Activated CD4-positive, CD25-positive, alpha-beta regulatory T cell (primary cell): ENCODE data around the gene VSIG1.

Source experiments
- DNase-seq, 4 experiments: peaks; one replicate each; lab custom pipeline; 2025; lab: John Stamatoyannopoulos, UW

The VSIG1 gene

DNA sequence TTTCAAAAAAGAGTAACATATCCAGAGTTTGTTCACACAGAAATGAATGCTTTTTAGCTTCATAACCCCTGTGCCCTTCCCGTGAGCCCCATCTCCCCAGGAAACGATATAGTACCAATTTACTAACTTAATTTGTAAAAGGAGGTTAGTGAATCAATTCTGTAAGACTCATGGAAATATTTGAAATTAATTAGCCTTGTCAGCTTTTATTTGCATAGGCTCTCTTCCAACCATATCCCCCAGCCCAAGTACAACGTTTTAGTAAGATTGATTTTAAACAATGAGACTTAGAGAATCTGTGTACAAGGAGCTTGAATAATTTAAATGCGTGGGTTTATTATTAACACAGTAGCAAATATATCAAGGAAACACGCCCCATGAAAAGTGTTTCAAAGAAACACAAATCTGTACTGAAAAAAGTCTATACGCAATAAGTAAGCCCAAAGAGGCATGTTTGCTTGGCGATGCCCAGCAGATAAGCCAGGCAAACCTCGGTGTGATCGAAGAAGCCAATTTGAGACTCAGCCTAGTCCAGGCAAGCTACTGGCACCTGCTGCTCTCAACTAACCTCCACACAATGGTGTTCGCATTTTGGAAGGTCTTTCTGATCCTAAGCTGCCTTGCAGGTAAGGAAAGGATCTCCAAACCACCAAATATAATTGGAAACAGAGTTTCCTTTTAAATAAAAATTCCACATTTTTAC is at the start of gene VSIG1:
TSS of gene VSIG1 (plus strand) at position 512 of the 703 bp plus-strand sequence. CDS start at position 578, 66 bp downstream.
- no peak for DNase-seq

DNA sequence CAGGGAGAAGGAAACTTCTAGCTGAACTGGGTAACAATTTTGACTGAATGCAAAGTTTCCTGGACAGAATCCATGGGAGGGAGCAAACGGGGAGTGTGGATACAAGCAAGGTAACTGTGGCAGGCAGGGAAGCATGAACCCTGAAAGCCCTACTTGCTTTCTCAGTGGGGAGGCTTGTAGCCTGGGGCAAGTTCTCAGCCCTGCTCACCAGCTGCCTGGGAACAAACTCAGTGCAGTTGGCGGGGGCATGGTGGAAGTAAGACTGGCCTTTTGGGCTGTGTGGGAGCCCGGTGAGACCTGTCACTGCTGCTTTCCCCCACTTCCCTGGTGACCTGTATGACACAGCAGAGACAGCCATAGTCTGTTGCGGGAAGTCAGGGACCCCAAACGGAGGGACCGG is 48.7 kb upstream of the VSIG1 start:
- no peak for DNase-seq

GRCh38 chrX:108000751-108001150 is 44.1 kb upstream of the VSIG1 start:
- no peak for DNase-seq

- DNase-seq = no peak
Measured at GRCh38 chrX:108001218-108001814, 43.5 kb upstream of the VSIG1 start.

DNA sequence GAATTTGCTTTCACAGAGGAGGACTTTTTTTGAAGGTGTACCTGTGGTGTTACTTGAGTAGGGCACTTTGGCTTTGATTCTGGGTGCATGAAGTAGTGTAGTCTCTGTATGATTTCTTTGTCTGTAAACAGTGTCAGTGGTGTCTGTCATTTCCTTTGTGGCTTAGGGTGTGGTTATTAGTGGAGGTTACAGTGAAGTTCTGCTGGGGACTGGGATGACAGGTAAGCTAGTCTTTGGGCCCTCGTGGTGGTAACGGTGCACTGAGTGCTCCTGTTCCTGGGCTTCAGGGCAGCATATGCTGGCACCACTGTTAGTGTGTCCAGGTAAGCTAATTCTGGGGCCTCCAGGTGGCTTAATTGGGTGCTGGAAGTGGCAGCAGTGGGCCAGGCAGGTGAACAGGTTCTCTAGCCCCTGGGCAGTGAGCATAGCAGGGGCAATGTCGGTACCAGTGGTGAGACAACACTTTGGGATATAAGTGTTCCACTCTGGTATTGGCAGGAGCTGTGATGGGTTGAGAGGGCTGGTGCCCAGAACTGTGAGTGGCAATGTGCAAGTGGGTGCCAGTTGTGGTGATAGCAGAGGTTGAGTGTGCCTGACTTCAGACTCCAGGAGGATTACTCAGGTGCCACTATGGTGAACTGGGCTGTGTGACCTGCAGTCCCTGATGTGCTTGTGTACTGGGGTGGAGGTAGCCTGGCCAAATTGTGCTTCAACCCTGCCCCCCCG is 26.0 kb upstream of the VSIG1 start:
- DNase-seq = peak in 2 of 4 experiments; percentile 1 to 19

DNA sequence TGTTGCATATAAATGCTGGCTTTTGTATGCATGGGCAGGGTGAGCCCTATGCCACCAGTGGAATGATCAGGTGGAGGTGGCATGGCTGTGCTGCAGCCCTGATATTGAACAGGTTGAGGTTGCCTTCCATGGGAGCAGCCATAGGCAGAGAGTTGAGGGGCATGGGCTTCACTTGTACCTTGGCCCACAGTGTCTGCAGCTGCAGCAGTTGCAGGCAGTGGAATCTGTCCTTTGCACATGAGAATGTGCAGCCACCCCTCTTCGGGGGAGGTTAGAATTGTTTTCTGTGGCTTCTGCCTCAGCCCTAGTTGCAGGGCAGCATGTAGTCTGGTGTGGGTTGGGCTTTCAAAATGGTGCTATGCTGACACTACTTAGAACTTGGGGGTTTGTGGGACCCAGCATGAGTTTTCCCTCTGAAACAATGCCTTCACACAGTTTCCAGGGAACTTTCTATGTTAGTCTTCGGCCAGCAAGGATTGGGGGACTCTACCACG is 25.4 kb upstream of the VSIG1 start:
- peak in 1 of 4 experiments; percentile 1 for DNase-seq

GRCh38 chrX:108020631-108021030 is 24.2 kb upstream of the VSIG1 start:
- no peak for DNase-seq

- no peak for DNase-seq
Measured at GRCh38 chrX:108022491-108023089, 22.3 kb upstream of the VSIG1 start.

GRCh38 chrX:108025376-108025775 is 19.5 kb upstream of the VSIG1 start:
- no peak for DNase-seq

GRCh38 chrX:108025954-108026600 is 18.8 kb upstream of the VSIG1 start:
- DNase-seq = no peak

GRCh38 chrX:108028854-108029253 is 16.0 kb upstream of the VSIG1 start:
- DNase-seq = no peak

GRCh38 chrX:108029928-108030711 is 14.7 kb upstream of the VSIG1 start:
- no peak for DNase-seq

DNA sequence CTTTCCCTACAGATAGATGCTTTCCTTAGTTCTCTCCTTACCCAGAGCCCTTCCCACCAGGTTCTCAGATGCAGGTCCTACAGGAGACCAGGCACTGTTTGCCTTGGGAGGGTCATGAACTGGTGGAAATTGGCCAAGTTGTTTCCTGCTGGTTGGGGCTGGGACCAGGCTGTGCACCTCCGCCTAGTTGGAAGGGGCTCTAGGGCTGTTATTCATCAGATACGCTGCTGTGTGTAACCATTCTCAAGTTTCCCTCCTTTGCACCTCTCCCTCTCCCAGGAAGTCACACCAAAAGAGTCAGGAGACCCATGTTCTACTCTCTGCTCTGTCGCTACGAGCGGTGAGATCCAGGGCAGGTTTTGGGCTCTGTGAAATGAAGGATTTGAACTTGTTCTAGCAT is 11.9 kb upstream of the VSIG1 start:
- no peak for DNase-seq

GRCh38 chrX:108033890-108034289 is 11.0 kb upstream of the VSIG1 start:
- no peak for DNase-seq

DNA sequence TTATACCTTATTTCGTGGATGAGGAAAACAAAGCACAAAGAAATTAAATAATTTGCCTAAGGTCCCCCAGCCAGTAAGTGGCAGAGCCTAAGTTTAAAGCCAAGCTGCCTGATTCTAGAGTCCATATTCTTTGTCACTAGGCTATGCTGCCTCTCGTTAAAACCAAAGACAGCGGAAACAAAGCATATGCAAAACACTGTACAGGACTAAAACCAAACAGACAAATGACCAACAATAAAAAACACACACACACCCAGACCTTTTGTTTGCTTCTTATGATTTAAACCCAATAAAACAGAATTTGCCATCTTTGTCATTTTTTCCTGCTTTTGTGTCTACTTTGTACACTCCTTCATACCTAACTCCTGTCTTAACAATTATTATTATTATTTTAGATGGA is 10.1 kb upstream of the VSIG1 start:
- no peak for DNase-seq

DNA sequence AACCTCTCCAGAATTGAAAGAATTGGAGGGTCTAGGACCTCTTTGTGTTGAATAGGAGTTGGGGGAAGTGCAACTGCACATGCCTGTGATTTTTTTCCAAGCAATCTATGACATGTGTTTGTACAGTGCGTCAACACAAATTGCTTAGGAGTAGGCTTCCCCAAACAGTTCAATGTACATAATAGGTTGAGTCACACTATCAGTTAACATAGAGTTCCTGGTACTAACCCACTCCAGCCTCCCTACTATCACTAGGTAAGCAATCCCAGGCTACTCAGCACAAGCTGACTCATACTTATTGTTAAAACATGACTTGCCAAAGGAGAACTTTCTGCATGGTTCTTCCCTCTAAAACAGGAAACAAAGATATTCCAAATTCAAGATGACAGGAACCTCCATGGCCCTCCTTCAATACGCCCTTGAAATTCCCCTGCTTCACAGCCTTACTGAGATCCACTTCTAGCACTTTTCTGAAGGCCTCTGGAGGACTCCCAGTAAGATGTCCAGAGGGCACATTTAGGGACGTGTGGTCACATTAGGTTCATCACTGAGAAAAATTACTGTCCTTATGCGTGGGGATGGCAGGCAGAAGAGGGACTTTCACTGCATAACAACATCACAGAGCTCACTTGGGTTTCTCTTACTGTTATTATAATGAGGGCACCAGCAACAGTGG is 8.4 kb upstream of the VSIG1 start:
- DNase-seq = no peak

- no peak for DNase-seq
Measured at GRCh38 chrX:108049649-108050048, 4.8 kb downstream of the VSIG1 start.

- DNase-seq = no peak
Measured at GRCh38 chrX:108053218-108053617, 8.4 kb downstream of the VSIG1 start.

DNA sequence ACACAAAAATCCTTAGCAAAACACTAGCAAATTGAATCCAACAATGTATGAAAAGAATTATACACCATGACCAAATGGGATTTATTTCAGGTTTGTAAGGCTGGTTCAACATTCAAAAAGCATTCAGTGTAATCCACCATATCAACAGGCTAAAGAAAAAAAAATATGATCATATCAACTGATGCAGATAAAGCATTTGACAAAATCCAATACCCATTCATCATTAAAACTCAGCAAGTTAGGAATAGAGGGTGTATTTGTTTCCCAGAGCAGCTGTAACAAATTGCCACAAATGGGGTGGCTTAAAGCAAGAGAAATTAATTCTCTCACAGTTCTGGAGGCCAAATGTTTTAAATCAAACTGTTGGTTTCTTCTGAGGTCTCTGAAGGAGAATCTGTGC is 10.7 kb downstream of the VSIG1 start:
- DNase-seq = no peak

DNA sequence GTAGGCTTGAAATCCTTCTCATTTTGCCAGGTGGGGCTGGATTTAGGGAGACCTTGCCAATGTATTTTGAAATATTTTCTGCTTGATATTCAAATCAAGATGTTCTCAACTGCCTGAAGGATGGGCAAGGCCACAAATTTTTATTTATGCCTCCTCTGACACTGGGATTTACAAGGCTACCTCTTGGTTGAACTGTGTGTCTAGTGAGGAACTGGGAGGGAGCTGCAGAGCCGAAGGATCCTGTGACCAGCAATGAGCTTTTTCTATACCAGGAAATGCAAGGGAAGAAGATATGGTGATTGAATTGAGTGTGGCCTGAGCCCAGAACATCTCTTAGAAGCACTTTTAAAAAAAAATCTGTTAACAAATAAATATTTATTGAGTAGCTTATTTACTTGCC is 14.9 kb downstream of the VSIG1 start:
- no peak for DNase-seq

GRCh38 chrX:108064001-108064400 is 19.1 kb downstream of the VSIG1 start:
- DNase-seq = no peak
